HepG2 (cell line): ENCODE results near the gene TECTA. TPM values are rescaled to one million over a fixed set of nuclear protein-coding genes. Genes with fewer than 3 reads are reported as not detected.

Experiments used
- HIC2 ChIP-seq: sonication (generic); formaldehyde crosslinking; IDR thresholded peaks from 2 replicates; pipeline ENCODE4 v1.9.0; 2022; ENCODE audit warnings: low read depth, missing genetic modification reagents
- NFYC ChIP-seq: IDR thresholded peaks from 2 replicates; pipeline ENCODE4 v1.6.1; 2016; ENCODE audit warnings: missing genetic modification reagents, missing compliant biosample characterization
- POLR2G ChIP-seq: fragments of 200-400 bp; formaldehyde crosslinking; IDR thresholded peaks from 2 replicates; pipeline ENCODE4 v1.6.1; 2018; ENCODE audit warnings: mild to moderate bottlenecking, low read depth, low read length, moderate library complexity
- RNF2 ChIP-seq: fragments of 450-650 bp; conservative IDR thresholded peaks from 2 replicates; pipeline ENCODE4 v1.6.1; 2016; ENCODE audit warnings: low read depth
- SNAPC4 ChIP-seq: sonication (generic); formaldehyde crosslinking; IDR thresholded peaks from 2 replicates; pipeline ENCODE4 v1.4.0; 2020; ENCODE audit warnings: mild to moderate bottlenecking, missing genetic modification reagents
- TGIF2 ChIP-seq: IDR thresholded peaks from 2 replicates; pipeline ENCODE4 v1.6.1; 2016; ENCODE audit warnings: control low read depth, missing compliant biosample characterization
- TSC22D2 ChIP-seq: sonication (generic); formaldehyde crosslinking; IDR thresholded peaks from 2 replicates; pipeline ENCODE4 v1.5.1; 2020; ENCODE audit warnings: missing genetic modification reagents, mild to moderate bottlenecking, borderline replicate concordance
- USF2 ChIP-seq, 2 experiments: sonication (generic) in 1 of 2; formaldehyde crosslinking in 1 of 2; IDR thresholded peaks; 2 replicates each; pipeline versions ENCODE4 v1.5.1 to v1.6.1; 2011 to 2020; ENCODE audit warnings: borderline replicate concordance in 1 of 2, low read depth in 1 of 2, low read length in 1 of 2, mild to moderate bottlenecking in 1 of 2, missing genetic modification reagents in 1 of 2, moderate library complexity in 1 of 2
- ZNF124 ChIP-seq: sonication (generic); formaldehyde crosslinking; IDR thresholded peaks from 2 replicates; pipeline ENCODE4 v1.4.0; 2020; ENCODE audit warnings: missing genetic modification reagents
- polyA plus RNA-seq, 8 experiments: library from polyadenylated mRNA; depleted of rRNA in 3 of 8; stranded (reverse) in 7 of 8; unstranded in 1 of 8; fragments of >200 nt; fragmentation: Illumina TruSeq in 4 of 8; extraction: Trizol in 4 of 8; gene quantifications; 2 replicates each; pipeline versions ENCODE4 v1.2.1 to v1.2.3, GENCODE V29; 2011 to 2016; ENCODE audit warnings: low read depth in 4 of 8, missing spikeins in 1 of 8, mixed read lengths in 1 of 8; ENCODE audit not compliant: insufficient read depth in 1 of 8
- total RNA-seq, 5 experiments: library from RNA; depleted of rRNA; stranded (reverse); fragments of >200 nt; fragmentation: Illumina TruSeq; extraction: Trizol; gene quantifications; 2 replicates each; pipeline ENCODE4 v1.2.3, GENCODE V29; 2016; ENCODE audit warnings: low read depth in 1 of 5

Gene TECTA
- total and polyA plus RNA-seq, 2 of the 13 experiments (the other 11 are each of a cell fraction or from before 2014, with no cell fraction given): 0.04 to 0.17 TPM

DNA sequence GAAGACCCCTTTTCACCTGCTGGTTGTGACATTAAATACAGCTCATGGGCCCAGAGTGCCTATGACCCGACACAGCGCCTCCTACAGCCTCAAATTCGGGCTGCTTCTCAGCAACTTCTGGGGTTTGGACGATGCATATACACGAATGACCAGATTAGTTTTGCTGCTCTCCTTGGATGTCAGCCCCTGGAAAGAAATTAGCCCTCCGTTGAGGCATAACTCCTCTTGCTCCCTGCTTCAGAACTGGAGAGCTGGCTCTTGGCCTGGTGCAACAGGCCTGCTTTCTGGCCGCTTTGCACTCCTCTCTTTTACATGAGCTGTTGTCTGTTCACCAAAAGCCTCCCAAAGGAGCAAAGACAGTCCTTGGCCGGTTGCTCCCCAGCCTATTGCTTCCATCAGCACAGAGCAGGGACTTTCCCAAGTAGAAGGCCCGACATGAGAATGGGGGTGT is 3.3 kb downstream of the TECTA start (continued):
- no peak for TF ChIP-seq HIC2
- no peak for TF ChIP-seq SNAPC4
- TF ChIP-seq USF2 (IDR thresholded peaks at IDR 0.05; ENCODE audit: low read depth, low read length): no peak
- TF ChIP-seq USF2 (CRISPR knock-in tag; IDR thresholded peaks at IDR 0.05; ENCODE audit: borderline replicate concordance): no peak
- no peak for TF ChIP-seq RNF2
- no peak for TF ChIP-seq POLR2G
- TF ChIP-seq ZNF124 (CRISPR knock-in tag): no peak
- TF ChIP-seq TGIF2: no peak
- TF ChIP-seq TSC22D2: no peak
- TF ChIP-seq NFYC (CRISPR knock-in tag): no peak
